AG09309 (cell line): Measurements from ENCODE around the gene LARP4.
"Not testable (repeated sequence)": the region's sequence is repeated elsewhere in the genome, so short reads cannot be mapped to it uniquely, and the experiment has no call there.

Experiments
- DNase-seq: peaks from one replicate; pipeline ENCODE4 v3.0.0-alpha.2; 2010; ENCODE audit warnings: low read depth
- H3K4me3 ChIP-seq: 2 replicates; pipeline ENCODE4 v1.5.1; 2011; ENCODE audit warnings: mild to moderate bottlenecking, low read depth, low read length, moderate library complexity; ENCODE audit not compliant: control insufficient read depth
- CTCF ChIP-seq: IDR thresholded peaks from 2 replicates; pipeline ENCODE4 v1.5.1; 2011; ENCODE audit warnings: mild to moderate bottlenecking, low read depth, low read length, inconsistent platforms; ENCODE audit not compliant: insufficient read depth, control insufficient read depth; ENCODE audit errors: missing control alignments

LARP4 gene

GRCh38 chr12:50419112-50419909 lies 18.6 kb downstream of the LARP4 start:
- TF ChIP-seq CTCF = no peak
- no peak for DNase-seq
- H3K4me3 ChIP-seq = no peak overlapping the region

- DNase-seq, H3K4me3 ChIP-seq: not testable (repeated sequence)
Observed at GRCh38 chr12:50422855-50423254, 22.2 kb downstream of the LARP4 start.

- DNase-seq, H3K4me3 ChIP-seq: not testable (repeated sequence)
Observed at GRCh38 chr12:50423342-50423741, 22.7 kb downstream of the LARP4 start.

- no peak for TF ChIP-seq CTCF
- DNase-seq = no peak
- no peak overlapping the region for H3K4me3 ChIP-seq
Observed at GRCh38 chr12:50425589-50426258, 25.0 kb downstream of the LARP4 start.

- H3K4me3 ChIP-seq, DNase-seq: not testable (repeated sequence)
Observed at GRCh38 chr12:50431656-50432055, 31.0 kb downstream of the LARP4 start.

- TF ChIP-seq CTCF = no peak
- no peak overlapping the region for H3K4me3 ChIP-seq
- DNase-seq = no peak
Observed at GRCh38 chr12:50440288-50440687, 39.6 kb downstream of the LARP4 start.

- TF ChIP-seq CTCF = no peak
- no peak for DNase-seq
- H3K4me3 ChIP-seq = no peak overlapping the region
Observed at GRCh38 chr12:50441763-50442162, 41.1 kb downstream of the LARP4 start.

- H3K4me3 ChIP-seq = no peak overlapping the region
- no peak for DNase-seq
- no peak for TF ChIP-seq CTCF
Observed at GRCh38 chr12:50442178-50442908, 41.7 kb downstream of the LARP4 start.

GRCh38 chr12:50449671-50450070 lies 49.0 kb downstream of the LARP4 start:
- DNase-seq, H3K4me3 ChIP-seq: not testable (repeated sequence)
